Measurements from ENCODE around the gene TRIM8.
"Not testable (repeated sequence)": the region's sequence is repeated elsewhere in the genome, so short reads cannot be mapped to it uniquely, and the experiment has no call there.

GRCh38 chr10:102667411-102667810 is 23.1 kb downstream of the TRIM8 start:
- not testable (repeated sequence) for TF ChIP-seq CTCF, POLR2A (IDR thresholded peaks at IDR 0.05)
